ENCODE results near the gene ANKRD27. TPM values are rescaled to one million over a fixed set of nuclear protein-coding genes. Genes with fewer than 3 reads are reported as not detected.

ANKRD27 gene
- total RNA-seq, 8 experiments from 2014 or later = 13.1 to 25.0 (median 15.0) TPM

DNA sequence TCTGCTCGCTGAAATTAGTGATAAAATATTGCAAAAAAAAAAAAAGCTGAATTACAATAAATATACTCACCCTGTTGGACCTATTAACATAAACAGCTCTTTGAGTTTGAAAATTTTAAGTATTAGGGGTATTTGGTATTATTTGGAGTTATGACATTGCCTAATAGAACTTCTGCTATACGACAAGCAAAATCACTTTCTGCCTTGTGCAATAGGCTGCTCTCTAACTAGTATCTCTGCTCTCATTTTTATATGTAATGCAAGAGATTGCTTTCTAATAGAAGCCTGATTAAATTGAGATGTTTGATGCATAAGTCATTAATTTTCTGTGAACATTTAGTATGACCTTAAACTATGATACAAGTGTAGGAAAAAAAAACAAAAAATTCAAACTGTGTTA lies 6.0 kb upstream of the ANKRD27 start:
- Histone ChIP-seq H3K27ac (no peak overlapping the region), H3K4me1 (replicated peaks in 1 of 2) (peaks cover 0 to 7% of the 10 kb centered on the region in 2 donors), H3K4me3 (no peak overlapping the region)
- ATAC-seq (replicated peaks in 6 of 8) = no peak
- in situ Hi-C loops (cut with MboI; ENCODE audit: low pct_unique_long_range_greater_than_20kb in 2 of 9, low sequenced_read_pairs in 9 of 9, unreplicated experiment in 9 of 9) = no loop called here
- 22 to 100% (median 69%) methylated on average over 1 to 2 of the region's 2 CpGs; no CpG with 5 or more reads in 1 of the 10 experiments for WGBS, 10 experiments

GRCh38 chr19:32677657-32678056 lies 2.7 kb upstream of the ANKRD27 start:
- in situ Hi-C loops (cut with MboI; ENCODE audit: low pct_unique_long_range_greater_than_20kb in 2 of 9, low sequenced_read_pairs in 9 of 9, unreplicated experiment in 9 of 9) = no loop called here
- H3K4me1 ChIP-seq (replicated peaks in 1 of 2) = peaks cover 5 to 13% of the 10 kb centered on the region in 2 donors
- no peak overlapping the region for H3K4me3 ChIP-seq
- no peak overlapping the region for H3K27ac ChIP-seq
- 16 to 60% (median 44%) methylated on average over 2 to 9 of the region's 9 CpGs; no CpG with 5 or more reads in 5 of the 10 experiments for WGBS, 10 experiments
- no peak for ATAC-seq (replicated peaks in 6 of 8)

DNA sequence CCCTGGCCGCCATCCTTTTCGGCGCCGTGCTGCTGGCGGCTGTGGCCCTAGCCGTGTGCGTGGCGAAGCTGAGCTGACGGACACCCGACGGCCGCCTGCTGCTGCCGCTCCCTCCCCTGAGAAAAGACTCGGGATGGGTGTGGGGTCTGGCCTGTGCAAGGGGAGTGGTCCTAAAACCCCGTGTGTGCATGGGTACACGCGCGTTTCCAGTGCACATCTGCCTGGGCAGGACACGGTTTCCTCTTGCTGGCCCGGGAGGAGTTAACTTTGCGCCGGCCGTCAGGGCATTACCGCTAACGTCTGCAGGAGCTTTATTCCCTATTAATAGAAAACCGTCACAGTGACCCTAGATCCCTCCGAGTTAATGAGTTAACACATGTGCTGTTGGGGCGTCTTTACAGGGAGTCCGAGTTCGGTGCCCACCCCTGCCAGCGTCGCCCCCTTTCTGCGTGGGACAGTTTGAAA lies 1.9 kb upstream of the ANKRD27 start:
- 20 to 47% (median 21%) methylated on average over 1 to 10 of the region's 33 CpGs; no CpG with 5 or more reads in 5 of the 10 experiments for WGBS, 10 experiments
- ATAC-seq (replicated peaks in 6 of 8) = no peak
- in situ Hi-C loops (cut with MboI; ENCODE audit: low pct_unique_long_range_greater_than_20kb in 2 of 9, low sequenced_read_pairs in 9 of 9, unreplicated experiment in 9 of 9) = no loop called here
- H3K4me1 ChIP-seq (replicated peaks in 1 of 2) = peaks cover 5 to 13% of the 10 kb centered on the region in 2 donors
- H3K4me3 ChIP-seq = peak overlapping the region in 1 of 5 donors; percentile 95
- no peak overlapping the region for H3K27ac ChIP-seq

DNA sequence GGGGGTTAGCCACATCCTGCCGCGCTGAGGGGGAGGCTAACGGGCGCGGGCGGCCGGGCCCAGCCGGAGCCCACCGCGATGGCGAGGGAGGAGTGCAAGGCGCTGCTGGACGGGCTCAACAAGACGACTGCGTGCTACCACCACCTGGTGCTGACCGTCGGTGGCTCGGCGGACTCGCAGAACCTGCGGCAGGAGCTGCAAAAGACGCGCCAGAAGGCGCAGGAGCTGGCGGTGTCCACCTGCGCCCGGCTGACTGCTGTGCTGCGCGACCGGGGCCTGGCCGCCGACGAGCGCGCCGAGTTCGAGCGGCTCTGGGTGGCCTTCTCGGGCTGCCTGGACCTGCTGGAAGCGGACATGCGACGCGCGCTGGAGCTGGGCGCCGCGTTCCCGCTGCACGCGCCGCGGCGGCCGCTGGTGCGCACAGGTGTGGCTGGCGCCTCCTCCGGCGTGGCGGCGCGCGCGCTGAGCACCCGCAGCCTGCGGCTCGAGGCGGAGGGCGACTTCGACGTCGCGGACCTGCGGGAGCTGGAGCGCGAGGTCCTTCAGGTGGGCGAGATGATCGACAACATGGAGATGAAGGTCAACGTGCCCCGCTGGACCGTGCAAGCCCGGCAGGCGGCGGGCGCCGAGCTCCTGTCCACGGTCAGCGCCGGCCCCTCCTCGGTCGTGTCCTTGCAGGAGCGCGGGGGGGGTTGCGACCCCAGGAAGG lies 1.4 kb upstream of the ANKRD27 start:
- in situ Hi-C loops (cut with MboI; ENCODE audit: low pct_unique_long_range_greater_than_20kb in 2 of 9, low sequenced_read_pairs in 9 of 9, unreplicated experiment in 9 of 9) = no loop called here
- 0 to 25% methylated on average over 2 to 11 of the region's 93 CpGs; no CpG with 5 or more reads in 8 of the 10 experiments for WGBS, 10 experiments
- Histone ChIP-seq H3K27ac (no peak overlapping the region), H3K4me1 (replicated peaks in 1 of 2) (peaks cover 5 to 13% of the 10 kb centered on the region in 2 donors), H3K4me3 (peak overlapping the region; percentile 71 to 95 (median 86))
- peak in 2 of 8 experiments; percentile 1 to 2 for ATAC-seq (replicated peaks in 6 of 8)

- in situ Hi-C loops (cut with MboI; ENCODE audit: low pct_unique_long_range_greater_than_20kb in 2 of 9, low sequenced_read_pairs in 9 of 9, unreplicated experiment in 9 of 9) = no loop called here
- ATAC-seq (replicated peaks in 6 of 8) = peak; percentile 59 to 71 (median 68)
- WGBS, 10 experiments = 0% methylated on average over 2 of the region's 53 CpGs; no CpG with 5 or more reads in 9 of the 10 experiments
- H3K27ac ChIP-seq = peak within 1 kb of the TSS; percentile 40 to 54
- peaks cover 5 to 13% of the 10 kb centered on the region in 2 donors for H3K4me1 ChIP-seq (replicated peaks in 1 of 2)
- peak within 1 kb of the TSS; percentile 71 to 95 (median 86) for H3K4me3 ChIP-seq
These were observed 773 bp upstream of the ANKRD27 start, which contains the start of gene RGS9BP for GRCh38 chr19:32675720-32676185. TSS of gene RGS9BP (plus strand) at chr19:32675848. CDS start at chr19:32676264, 416 bp downstream.

GRCh38 chr19:32674153-32674930 lies 638 bp downstream of the ANKRD27 start:
- Histone ChIP-seq H3K4me1 (replicated peaks in 1 of 2) (peaks cover 5 to 13% of the 10 kb centered on the region in 2 donors), H3K4me3 (peak overlapping the region; percentile 71 to 95 (median 86)), H3K27ac (peak overlapping the region; percentile 40 to 54)
- WGBS, 10 experiments = 0 to 21% (median 1%) methylated on average over 1 to 15 of the region's 67 CpGs
- in situ Hi-C loops (cut with MboI; ENCODE audit: low pct_unique_long_range_greater_than_20kb in 2 of 9, low sequenced_read_pairs in 9 of 9, unreplicated experiment in 9 of 9) = no loop called here
- peak in 1 of 8 experiments; percentile 9 for ATAC-seq (replicated peaks in 6 of 8)

DNA sequence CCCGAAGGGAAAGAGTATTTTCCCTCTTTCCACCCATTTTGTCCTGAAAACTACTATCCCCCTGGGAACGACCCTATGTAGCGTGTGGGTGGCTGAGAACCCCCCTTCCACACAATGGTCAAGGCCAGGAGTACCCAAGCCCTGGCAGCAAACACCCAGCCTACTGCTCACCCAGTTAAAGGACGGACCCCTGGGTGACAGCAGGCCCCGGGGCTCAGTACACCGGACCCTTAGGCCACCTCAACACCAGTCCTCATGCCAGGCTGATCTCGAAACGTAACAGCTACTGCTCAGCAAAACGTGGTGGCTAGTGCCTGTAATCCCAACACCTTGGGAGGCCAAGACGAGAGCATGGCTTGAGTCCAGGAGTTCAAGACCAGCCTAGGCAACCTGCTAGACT lies 1.4 kb downstream of the ANKRD27 start:
- ATAC-seq (replicated peaks in 6 of 8) = no peak
- H3K4me3 ChIP-seq = peak overlapping the region in 3 of 5 donors; percentile 71 to 95 (median 92)
- peaks cover 5 to 13% of the 10 kb centered on the region in 2 donors for H3K4me1 ChIP-seq (replicated peaks in 1 of 2)
- no peak overlapping the region for H3K27ac ChIP-seq
- WGBS, 10 experiments = 40 to 91% (median 85%) methylated on average over 1 to 9 of the region's 10 CpGs; no CpG with 5 or more reads in 3 of the 10 experiments
- in situ Hi-C loops (cut with MboI; ENCODE audit: low pct_unique_long_range_greater_than_20kb in 2 of 9, low sequenced_read_pairs in 9 of 9, unreplicated experiment in 9 of 9) = no loop called here

DNA sequence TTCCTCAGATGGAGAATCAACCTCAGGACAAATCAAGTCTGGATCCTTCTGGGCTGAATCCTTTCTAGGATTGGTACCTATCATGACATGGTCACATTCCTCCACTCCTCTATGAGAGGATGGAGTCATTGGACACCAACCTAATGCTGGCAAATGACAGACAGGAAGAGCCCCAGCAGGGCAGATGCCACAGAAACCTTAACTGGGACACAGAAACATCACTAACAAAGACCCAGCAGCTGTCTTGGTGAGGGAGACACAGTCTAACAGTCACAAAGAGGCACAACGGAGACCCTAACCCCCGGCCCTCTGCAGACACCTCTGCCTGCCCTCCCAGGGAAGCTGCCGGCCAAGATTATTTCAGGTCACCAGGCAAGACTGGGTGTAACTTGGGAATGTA lies 2.1 kb downstream of the ANKRD27 start:
- in situ Hi-C loops (cut with MboI; ENCODE audit: low pct_unique_long_range_greater_than_20kb in 2 of 9, low sequenced_read_pairs in 9 of 9, unreplicated experiment in 9 of 9) = no loop called here
- Histone ChIP-seq H3K4me1 (replicated peaks in 1 of 2) (peaks cover 5 to 13% of the 10 kb centered on the region in 2 donors), H3K27ac (no peak overlapping the region), H3K4me3 (no peak overlapping the region)
- ATAC-seq (replicated peaks in 6 of 8) = no peak
- WGBS, 10 experiments = 80 to 100% (median 100%) methylated on average over 1 to 2 of the region's 3 CpGs; no CpG with 5 or more reads in 7 of the 10 experiments

DNA sequence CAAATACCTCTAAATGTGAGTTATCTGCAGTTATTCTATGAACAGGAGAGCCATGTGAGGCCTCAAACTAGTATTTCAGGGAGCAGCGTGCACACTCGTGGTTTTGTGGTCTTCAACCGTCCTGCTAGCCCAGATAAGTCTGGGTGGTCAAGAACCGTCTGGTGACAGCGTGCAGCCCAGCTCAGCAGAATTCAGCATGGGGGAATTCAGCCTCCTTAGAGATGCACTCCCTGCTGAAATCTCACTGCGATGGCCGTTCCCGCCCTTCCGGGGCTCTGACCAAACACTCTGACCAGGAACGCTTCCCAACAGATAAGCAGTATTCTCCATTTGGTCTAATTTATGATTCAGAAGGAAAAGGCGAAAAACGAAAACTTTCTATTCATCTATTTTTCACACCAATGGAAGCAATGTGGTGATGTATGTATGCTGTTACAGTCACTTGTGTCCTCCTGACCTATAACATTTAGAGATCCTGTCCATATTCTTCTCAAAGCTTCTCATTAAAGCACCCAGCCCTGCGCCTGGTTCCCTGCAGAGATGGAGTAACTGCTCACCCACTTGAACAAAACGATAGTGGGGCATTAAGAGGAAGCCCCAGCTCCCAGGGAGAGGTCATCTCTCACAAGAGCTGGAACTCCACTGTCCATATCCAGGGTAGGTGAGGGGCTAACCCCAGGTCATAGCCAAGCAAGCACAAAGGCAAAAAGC lies 2.9 kb downstream of the ANKRD27 start:
- ATAC-seq (replicated peaks in 6 of 8) = no peak
- no peak overlapping the region for H3K27ac ChIP-seq
- WGBS, 10 experiments = 20 to 100% (median 87%) methylated on average over 3 to 11 of the region's 14 CpGs; no CpG with 5 or more reads in 1 of the 10 experiments
- no peak overlapping the region for H3K4me3 ChIP-seq
- peaks cover 5 to 6% of the 10 kb centered on the region in 2 donors for H3K4me1 ChIP-seq (replicated peaks in 1 of 2)
- in situ Hi-C loops (cut with MboI; ENCODE audit: low pct_unique_long_range_greater_than_20kb in 2 of 9, low sequenced_read_pairs in 9 of 9, unreplicated experiment in 9 of 9) = no loop called here

DNA sequence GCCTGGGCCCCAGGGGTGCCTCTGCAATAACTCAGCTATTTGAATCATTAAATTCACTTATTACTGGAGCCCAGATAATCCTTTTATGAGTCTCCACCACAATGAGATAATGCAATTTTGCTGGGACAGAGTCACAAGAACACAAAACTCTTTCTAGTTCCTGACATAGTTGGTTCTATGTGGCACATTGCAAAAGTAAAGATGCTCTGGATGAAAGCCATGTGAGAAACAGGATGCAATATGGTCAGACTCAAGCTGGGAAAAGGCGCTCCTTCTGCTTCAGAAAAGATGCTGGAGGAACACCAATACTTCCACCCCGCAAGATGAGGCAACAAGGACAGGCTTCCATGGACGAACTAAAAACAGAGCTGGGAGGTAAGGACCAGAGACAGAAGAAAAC lies 5.7 kb downstream of the ANKRD27 start:
- 69 to 100% (median 91%) methylated on average over 1 to 3 of the region's 3 CpGs; no CpG with 5 or more reads in 3 of the 10 experiments for WGBS, 10 experiments
- Histone ChIP-seq H3K4me3 (no peak overlapping the region), H3K27ac (no peak overlapping the region), H3K4me1 (replicated peaks in 1 of 2) (peaks cover 5 to 6% of the 10 kb centered on the region in 2 donors)
- in situ Hi-C loops (cut with MboI; ENCODE audit: low pct_unique_long_range_greater_than_20kb in 2 of 9, low sequenced_read_pairs in 9 of 9, unreplicated experiment in 9 of 9) = no loop called here
- no peak for ATAC-seq (replicated peaks in 6 of 8)

GRCh38 chr19:32666084-32666483 lies 8.9 kb downstream of the ANKRD27 start:
- no peak for ATAC-seq (replicated peaks in 6 of 8)
- Histone ChIP-seq H3K27ac (no peak overlapping the region), H3K4me1 (replicated peaks in 1 of 2) (no peaks in the 10 kb centered on the region), H3K4me3 (no peak overlapping the region)
- in situ Hi-C loops (cut with MboI; ENCODE audit: low pct_unique_long_range_greater_than_20kb in 2 of 9, low sequenced_read_pairs in 9 of 9, unreplicated experiment in 9 of 9) = no loop called here
- WGBS, 10 experiments = 75 to 100% (median 96%) methylated on average over 2 to 6 of the region's 6 CpGs; no CpG with 5 or more reads in 1 of the 10 experiments

GRCh38 chr19:32662186-32662585 lies 12.8 kb downstream of the ANKRD27 start:
- WGBS, 10 experiments = 0 to 100% (median 100%) methylated on average over 1 to 2 of the region's 3 CpGs; no CpG with 5 or more reads in 3 of the 10 experiments
- in situ Hi-C loops (cut with MboI; ENCODE audit: low pct_unique_long_range_greater_than_20kb in 2 of 9, low sequenced_read_pairs in 9 of 9, unreplicated experiment in 9 of 9) = no loop called here
- Histone ChIP-seq H3K27ac (no peak overlapping the region), H3K4me1 (replicated peaks in 1 of 2) (no peaks in the 10 kb centered on the region), H3K4me3 (no peak overlapping the region)
- ATAC-seq (replicated peaks in 6 of 8) = no peak

Measured in motor neuron (in vitro differentiated cells).